ENCODE measurements around the gene ADAMTS1. TPM values are rescaled to one million over a fixed set of nuclear protein-coding genes. Genes with fewer than 3 reads are reported as not detected.

Gene ADAMTS1
- total RNA-seq, 1 experiment from 2014 or later = 35.6 TPM

- TF ChIP-seq ZNF425 (CRISPR knock-in tag; conservative IDR thresholded peaks at IDR 0.05) (no peak), ZNF232 (CRISPR knock-in tag; IDR thresholded peaks at IDR 0.05) (no peak), FOXK1 (CRISPR knock-in tag; IDR thresholded peaks at IDR 0.05) (no peak), JAZF1 (CRISPR knock-in tag; IDR thresholded peaks at IDR 0.05) (no peak)
Measured at GRCh38 chr21:26887251-26887650, 42.0 kb upstream of the ADAMTS1 start (continued).

DNA sequence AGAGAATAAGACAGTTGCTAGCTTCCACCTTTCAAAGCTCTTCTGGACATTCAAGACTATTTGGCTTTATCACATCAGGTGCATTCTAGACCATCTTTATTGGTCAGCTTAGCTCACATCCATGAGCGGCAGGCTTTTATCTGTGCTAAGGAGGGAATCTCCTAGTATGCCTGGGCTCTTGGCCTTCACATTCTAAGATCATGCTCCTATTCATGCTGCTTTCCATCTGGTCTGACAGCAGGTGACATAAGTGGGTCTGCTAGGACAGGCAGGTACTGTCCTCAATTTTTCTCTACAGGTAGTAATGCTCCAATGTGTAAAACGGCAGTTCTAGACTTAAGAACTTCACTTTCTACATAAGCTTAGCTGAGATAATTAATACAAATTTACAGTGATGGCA lies 39.2 kb upstream of the ADAMTS1 start:
- ATAC-seq (no peak), DNase-seq (ENCODE audit: low spot score) (no peak)
- Mint-ChIP-seq H3K4me3 (no peak overlapping the region), H3K4me1 (peaks cover 10% of the 10 kb centered on the region), H3K27ac (no peak overlapping the region), H3K9me3 (peaks cover 3% of the 10 kb centered on the region; the same call in 1 of the 2 replicates), H3K27me3 (ENCODE audit: low read depth) (no peaks in the 10 kb centered on the region), H3K36me3 (no peaks in the 10 kb centered on the region)
- ChIA-PET POLR2A (no interaction called here), CTCF (interaction anchor here (1.1 to 2.2 kb wide), 3 partner anchors 81 to 681 kb away, joined by 4 to 9 read pairs (median 4); no protein-coding TSS in a partner anchor)
- TF ChIP-seq KAT7 (CRISPR knock-in tag; IDR thresholded peaks at IDR 0.05; ENCODE audit: borderline replicate concordance) = no peak

DNA sequence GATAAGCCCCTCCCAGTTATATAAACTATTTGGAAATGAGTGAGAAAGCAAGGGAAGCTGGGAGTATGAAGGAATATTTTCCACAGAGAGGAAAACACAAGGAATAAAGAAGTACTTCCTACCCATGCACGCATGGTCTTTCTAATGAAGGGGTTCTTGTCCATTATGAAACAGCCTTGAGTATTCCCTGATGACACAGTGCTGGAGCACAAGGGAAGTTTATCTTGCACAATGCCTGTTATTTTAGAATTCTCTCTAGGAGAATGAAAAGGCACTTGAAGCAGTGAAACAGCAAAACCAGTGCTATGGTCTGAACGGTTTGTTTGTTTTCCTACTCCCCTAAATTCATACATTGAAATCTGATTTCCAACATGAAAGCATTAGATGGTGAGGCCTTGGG lies 38.6 kb upstream of the ADAMTS1 start:
- peaks cover 6% of the 10 kb centered on the region; the same call in 1 of the 2 replicates for H3K9me3 Mint-ChIP-seq
- H3K27ac Mint-ChIP-seq = no peak overlapping the region
- CTCF ChIA-PET = interaction anchor here (1.3 to 4.1 kb wide), 4 partner anchors 33 to 681 kb away, joined by 4 to 27 read pairs (median 7); no protein-coding TSS in a partner anchor
- no peaks in the 10 kb centered on the region for H3K27me3 Mint-ChIP-seq (ENCODE audit: low read depth)
- POLR2A ChIA-PET = no interaction called here
- H3K36me3 Mint-ChIP-seq = no peaks in the 10 kb centered on the region
- no peak for TF ChIP-seq SMAD4 (CRISPR knock-in tag; IDR thresholded peaks at IDR 0.05)
- TF ChIP-seq ZNF425 (CRISPR knock-in tag; conservative IDR thresholded peaks at IDR 0.05) = no peak
- TF ChIP-seq, protein P1, sequence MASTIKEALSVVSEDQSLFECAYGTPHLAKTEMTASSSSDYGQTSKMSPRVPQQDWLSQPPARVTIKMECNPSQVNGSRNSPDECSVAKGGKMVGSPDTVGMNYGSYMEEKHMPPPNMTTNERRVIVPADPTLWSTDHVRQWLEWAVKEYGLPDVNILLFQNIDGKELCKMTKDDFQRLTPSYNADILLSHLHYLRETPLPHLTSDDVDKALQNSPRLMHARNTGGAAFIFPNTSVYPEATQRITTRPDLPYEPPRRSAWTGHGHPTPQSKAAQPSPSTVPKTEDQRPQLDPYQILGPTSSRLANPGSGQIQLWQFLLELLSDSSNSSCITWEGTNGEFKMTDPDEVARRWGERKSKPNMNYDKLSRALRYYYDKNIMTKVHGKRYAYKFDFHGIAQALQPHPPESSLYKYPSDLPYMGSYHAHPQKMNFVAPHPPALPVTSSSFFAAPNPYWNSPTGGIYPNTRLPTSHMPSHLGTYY (CRISPR knock-in tag; IDR thresholded peaks at IDR 0.05) = no peak
- TF ChIP-seq, protein P2, sequence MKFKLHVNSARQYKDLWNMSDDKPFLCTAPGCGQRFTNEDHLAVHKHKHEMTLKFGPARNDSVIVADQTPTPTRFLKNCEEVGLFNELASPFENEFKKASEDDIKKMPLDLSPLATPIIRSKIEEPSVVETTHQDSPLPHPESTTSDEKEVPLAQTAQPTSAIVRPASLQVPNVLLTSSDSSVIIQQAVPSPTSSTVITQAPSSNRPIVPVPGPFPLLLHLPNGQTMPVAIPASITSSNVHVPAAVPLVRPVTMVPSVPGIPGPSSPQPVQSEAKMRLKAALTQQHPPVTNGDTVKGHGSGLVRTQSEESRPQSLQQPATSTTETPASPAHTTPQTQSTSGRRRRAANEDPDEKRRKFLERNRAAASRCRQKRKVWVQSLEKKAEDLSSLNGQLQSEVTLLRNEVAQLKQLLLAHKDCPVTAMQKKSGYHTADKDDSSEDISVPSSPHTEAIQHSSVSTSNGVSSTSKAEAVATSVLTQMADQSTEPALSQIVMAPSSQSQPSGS (CRISPR knock-in tag; IDR thresholded peaks at IDR 0.05; ENCODE audit: borderline replicate concordance, low read depth) = no peak
- TF ChIP-seq RELA (CRISPR knock-in tag; IDR thresholded peaks at IDR 0.05; ENCODE audit: borderline replicate concordance) = no peak
- DNase-seq (ENCODE audit: low spot score) (no peak), ATAC-seq (no peak)
- H3K4me3 Mint-ChIP-seq = no peak overlapping the region
- peaks cover 10% of the 10 kb centered on the region for H3K4me1 Mint-ChIP-seq

- CTCF ChIA-PET = interaction anchor here (1.1 to 4.1 kb wide), 5 partner anchors 80 to 343 kb away, joined by 3 to 27 read pairs (median 8); no protein-coding TSS in a partner anchor
- POLR2A ChIA-PET = no interaction called here
- DNase-seq (ENCODE audit: low spot score) = no peak
- Mint-ChIP-seq H3K4me3 (no peak overlapping the region), H3K4me1 (peaks cover 7% of the 10 kb centered on the region), H3K9me3 (peaks cover 3% of the 10 kb centered on the region; the same call in 1 of the 2 replicates), H3K27ac (no peak overlapping the region), H3K27me3 (ENCODE audit: low read depth) (no peaks in the 10 kb centered on the region), H3K36me3 (no peaks in the 10 kb centered on the region)
- ATAC-seq = no peak
- TF ChIP-seq, protein P3, sequence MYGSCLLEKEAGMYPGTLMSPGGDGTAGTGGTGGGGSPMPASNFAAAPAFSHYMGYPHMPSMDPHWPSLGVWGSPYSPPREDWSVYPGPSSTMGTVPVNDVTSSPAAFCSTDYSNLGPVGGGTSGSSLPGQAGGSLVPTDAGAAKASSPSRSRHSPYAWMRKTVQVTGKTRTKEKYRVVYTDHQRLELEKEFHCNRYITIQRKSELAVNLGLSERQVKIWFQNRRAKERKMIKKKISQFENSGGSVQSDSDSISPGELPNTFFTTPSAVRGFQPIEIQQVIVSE (CRISPR knock-in tag; IDR thresholded peaks at IDR 0.05; ENCODE audit: borderline replicate concordance) = no peak
- TF ChIP-seq, protein P4, sequence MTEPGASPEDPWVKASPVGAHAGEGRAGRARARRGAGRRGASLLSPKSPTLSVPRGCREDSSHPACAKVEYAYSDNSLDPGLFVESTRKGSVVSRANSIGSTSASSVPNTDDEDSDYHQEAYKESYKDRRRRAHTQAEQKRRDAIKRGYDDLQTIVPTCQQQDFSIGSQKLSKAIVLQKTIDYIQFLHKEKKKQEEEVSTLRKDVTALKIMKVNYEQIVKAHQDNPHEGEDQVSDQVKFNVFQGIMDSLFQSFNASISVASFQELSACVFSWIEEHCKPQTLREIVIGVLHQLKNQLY (CRISPR knock-in tag; IDR thresholded peaks at IDR 0.05) = no peak
- TF ChIP-seq HMGXB4 (CRISPR knock-in tag; IDR thresholded peaks at IDR 0.05) = no peak
- TF ChIP-seq, protein P5, sequence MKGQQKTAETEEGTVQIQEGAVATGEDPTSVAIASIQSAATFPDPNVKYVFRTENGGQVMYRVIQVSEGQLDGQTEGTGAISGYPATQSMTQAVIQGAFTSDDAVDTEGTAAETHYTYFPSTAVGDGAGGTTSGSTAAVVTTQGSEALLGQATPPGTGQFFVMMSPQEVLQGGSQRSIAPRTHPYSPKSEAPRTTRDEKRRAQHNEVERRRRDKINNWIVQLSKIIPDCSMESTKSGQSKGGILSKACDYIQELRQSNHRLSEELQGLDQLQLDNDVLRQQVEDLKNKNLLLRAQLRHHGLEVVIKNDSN (CRISPR knock-in tag; IDR thresholded peaks at IDR 0.05) = no peak
- TF ChIP-seq, protein P6, sequence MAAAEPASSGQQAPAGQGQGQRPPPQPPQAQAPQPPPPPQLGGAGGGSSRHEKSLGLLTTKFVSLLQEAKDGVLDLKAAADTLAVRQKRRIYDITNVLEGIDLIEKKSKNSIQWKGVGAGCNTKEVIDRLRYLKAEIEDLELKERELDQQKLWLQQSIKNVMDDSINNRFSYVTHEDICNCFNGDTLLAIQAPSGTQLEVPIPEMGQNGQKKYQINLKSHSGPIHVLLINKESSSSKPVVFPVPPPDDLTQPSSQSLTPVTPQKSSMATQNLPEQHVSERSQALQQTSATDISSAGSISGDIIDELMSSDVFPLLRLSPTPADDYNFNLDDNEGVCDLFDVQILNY (CRISPR knock-in tag; IDR thresholded peaks at IDR 0.05) = no peak
Measured at GRCh38 chr21:26881504-26882228, 36.5 kb upstream of the ADAMTS1 start.

Measured in WTC11 (cell line).